GM12801 (cell line): ENCODE measurements around the gene PRRT3.

ENCODE experiments used
- TF ChIP-seq, protein P1 (sequence below): IDR thresholded peaks from one replicate; pipeline ENCODE4 v1.5.1; 2011; ENCODE audit warnings: control low read depth; ENCODE audit not compliant: insufficient read length; ENCODE audit errors: extremely low read depth

PRRT3 gene

DNA sequence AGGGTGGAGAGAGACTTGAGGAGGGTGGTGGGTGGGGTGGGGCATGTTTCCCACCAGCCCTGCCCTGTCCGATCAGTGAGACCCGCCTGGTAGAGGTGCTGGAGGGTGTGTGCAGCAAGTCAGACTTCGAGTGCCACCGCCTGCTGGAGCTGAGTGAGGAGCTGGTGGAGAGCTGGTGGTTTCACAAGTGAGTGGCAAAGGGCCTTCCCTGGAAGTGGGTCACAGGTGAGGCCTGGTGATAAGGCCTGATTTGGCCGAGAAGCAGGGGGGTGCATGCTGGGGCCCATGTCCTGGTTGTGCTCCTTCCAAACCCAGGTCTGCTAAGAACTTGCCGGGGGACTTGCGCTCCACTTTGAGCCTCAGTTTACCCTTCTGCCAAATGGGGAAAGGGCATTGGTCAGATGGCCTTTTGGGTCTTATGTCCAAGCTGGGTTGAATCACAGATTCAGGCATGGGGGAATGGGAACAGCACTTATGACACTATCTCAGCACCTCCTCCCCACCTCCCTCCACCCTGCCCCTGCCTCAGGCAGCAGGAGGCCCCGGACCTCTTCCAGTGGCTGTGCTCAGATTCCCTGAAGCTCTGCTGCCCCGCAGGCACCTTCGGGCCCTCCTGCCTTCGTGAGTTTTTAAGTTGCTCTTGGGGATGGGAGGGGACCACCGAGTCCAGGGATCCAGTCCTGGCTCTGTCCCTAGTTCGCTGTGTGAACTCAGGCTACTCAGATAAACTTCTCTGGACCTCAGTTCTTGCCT, 14.5 kb downstream of the PRRT3 start:
- TF ChIP-seq, protein P1, sequence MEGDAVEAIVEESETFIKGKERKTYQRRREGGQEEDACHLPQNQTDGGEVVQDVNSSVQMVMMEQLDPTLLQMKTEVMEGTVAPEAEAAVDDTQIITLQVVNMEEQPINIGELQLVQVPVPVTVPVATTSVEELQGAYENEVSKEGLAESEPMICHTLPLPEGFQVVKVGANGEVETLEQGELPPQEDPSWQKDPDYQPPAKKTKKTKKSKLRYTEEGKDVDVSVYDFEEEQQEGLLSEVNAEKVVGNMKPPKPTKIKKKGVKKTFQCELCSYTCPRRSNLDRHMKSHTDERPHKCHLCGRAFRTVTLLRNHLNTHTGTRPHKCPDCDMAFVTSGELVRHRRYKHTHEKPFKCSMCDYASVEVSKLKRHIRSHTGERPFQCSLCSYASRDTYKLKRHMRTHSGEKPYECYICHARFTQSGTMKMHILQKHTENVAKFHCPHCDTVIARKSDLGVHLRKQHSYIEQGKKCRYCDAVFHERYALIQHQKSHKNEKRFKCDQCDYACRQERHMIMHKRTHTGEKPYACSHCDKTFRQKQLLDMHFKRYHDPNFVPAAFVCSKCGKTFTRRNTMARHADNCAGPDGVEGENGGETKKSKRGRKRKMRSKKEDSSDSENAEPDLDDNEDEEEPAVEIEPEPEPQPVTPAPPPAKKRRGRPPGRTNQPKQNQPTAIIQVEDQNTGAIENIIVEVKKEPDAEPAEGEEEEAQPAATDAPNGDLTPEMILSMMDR = no peak

DNA sequence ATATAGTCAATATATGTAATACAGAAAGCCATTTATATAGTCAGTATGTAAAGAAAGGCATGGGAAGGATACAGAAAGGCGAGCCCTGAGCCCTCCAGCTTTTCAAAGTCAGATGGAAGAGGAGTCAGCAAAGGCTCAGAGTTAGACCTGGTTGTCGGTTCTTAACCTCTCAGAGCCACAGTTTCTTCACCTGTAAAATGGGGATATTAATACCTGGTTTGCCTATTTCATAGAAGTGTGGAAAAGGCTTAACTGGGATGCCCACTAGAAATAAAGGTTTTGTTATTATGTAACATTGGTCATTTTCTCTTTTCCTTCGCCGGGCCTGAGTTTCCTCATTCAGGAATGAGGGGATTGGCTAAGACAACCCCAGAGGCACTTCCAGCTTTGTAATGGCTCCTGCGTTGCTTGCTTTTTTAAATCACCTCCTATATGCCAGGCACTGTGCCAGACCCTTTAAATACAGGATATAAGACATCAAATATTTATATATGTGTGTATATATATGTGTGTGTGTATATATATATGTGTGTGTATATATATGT, 16.2 kb downstream of the PRRT3 start:
- TF ChIP-seq, protein P1 = no peak

DNA sequence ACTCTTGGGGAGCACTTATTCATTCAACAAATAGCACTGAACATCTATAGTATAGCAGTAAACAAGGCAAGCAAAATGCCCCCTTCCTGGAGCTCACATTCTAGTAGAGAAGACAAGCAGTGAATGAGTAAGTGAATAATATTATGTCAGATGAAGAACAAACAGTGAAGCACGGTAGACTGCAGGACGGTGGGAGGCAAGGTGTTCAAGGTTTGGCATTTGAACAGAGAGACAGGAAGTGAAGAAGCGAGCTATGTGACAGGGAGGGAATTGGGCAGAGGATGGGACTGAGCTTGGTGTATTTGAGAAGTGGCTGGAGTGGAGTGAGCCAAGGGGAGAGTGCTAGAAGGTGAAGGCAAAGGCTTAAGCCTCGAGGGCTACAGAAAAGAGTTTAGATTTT, 17.2 kb downstream of the PRRT3 start:
- TF ChIP-seq, protein P1 = no peak

DNA sequence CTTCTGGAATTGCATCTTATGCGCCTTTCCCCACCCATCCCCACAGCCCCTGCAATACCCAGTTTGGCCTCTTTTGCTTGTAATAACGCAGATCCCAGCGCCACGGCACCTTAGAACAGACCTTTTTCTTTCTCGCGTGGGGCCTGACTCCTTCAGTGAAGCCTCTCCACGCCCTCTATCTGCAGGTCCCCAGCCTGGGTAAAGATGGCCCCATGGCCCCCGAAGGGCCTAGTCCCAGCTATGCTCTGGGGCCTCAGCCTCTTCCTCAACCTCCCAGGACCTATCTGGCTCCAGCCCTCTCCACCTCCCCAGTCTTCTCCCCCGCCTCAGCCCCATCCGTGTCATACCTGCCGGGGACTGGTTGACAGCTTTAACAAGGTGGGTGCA, 18.0 kb downstream of the PRRT3 start:
- TF ChIP-seq, protein P1 = no peak

DNA sequence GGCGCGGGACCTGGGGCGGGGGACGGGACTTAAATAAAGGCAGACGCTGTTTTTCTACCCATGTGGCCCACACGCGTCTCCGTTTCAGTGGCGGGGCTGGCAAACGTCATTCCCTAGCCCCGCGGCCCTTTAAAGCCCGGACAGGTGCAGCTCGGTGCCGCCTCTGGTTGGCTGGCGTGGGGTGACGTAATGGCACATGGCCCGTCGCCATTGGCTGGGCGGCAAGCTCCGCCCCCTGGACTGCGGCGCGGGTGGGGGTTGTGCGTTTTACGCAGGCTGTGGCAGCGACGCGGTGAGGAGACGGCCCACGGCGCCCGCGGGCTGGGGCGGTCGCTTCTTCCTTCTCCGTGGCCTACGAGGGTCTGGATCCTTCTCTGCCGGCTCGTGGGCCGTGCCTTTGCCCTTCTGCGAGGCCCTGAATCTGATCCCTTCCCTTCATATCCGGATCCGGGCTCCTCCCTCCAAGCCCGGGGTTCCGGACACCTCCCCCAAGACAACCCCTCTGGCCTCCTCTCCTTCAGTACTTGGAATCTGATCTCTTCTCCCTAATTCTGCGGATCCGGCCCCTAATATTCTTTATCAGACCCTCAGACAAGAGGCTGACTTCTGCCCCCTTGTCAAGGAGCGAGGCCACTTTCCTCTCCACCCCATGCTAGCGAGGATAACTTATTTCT, 18.5 kb downstream of the PRRT3 start, which contains the start of gene CRELD1:
TSS of gene CRELD1 (plus strand) at position 274 of the 674 bp plus-strand sequence. CDS start 605 bp downstream, outside the sequence.
- TF ChIP-seq, protein P1 = no peak

DNA sequence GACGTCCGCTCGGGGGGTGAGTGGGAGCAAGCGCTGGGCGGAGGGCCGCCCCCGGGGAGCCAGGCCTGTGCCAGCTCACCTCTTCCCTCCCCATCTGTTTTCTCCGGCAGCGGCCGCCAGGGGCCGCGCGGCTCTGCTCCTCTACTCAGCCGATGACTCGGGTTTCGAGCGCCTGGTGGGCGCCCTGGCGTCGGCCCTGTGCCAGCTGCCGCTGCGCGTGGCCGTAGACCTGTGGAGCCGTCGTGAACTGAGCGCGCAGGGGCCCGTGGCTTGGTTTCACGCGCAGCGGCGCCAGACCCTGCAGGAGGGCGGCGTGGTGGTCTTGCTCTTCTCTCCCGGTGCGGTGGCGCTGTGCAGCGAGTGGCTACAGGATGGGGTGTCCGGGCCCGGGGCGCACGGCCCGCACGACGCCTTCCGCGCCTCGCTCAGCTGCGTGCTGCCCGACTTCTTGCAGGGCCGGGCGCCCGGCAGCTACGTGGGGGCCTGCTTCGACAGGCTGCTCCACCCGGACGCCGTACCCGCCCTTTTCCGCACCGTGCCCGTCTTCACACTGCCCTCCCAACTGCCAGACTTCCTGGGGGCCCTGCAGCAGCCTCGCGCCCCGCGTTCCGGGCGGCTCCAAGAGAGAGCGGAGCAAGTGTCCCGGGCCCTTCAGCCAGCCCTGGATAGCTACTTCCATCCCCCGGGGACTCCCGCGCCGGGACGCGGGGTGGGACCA, 19.2 kb downstream of the PRRT3 start:
- TF ChIP-seq, protein P1 = no peak

DNA sequence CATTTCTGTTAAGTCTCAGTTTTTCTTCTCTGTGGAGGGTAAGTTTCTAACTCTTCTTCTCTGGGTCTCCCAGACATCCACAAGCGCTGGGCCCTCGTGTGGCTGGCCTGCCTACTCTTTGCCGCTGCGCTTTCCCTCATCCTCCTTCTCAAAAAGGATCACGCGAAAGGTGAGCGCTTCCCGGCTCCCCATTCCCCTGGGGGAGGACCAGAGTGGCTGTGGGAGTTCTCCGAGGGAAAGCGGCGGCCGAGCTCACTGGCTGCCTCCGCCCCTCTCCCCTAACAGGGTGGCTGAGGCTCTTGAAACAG, 19.7 kb downstream of the PRRT3 start:
- TF ChIP-seq, protein P1 = no peak
